GM12873 (cell line): ENCODE measurements around the gene NCKAP5L.

ENCODE experiments used
- CTCF ChIP-seq: IDR thresholded peaks from 2 replicates; pipeline ENCODE4 v1.5.1; 2012; ENCODE audit warnings: low read depth, mild to moderate bottlenecking, moderate library complexity, low read length, control low read depth; ENCODE audit not compliant: insufficient read depth; ENCODE audit errors: missing control alignments

The NCKAP5L gene

GRCh38 chr12:49873361-49873934 is 45.2 kb upstream of the NCKAP5L start:
- no peak for TF ChIP-seq CTCF

- TF ChIP-seq CTCF = no peak
Measured at GRCh38 chr12:49872781-49873181, 44.6 kb upstream of the NCKAP5L start.

- TF ChIP-seq CTCF = no peak
Measured at GRCh38 chr12:49872381-49872780, 44.2 kb upstream of the NCKAP5L start.

GRCh38 chr12:49871263-49871561 is 43.0 kb upstream of the NCKAP5L start:
- no peak for TF ChIP-seq CTCF

- TF ChIP-seq CTCF = no peak
Measured at GRCh38 chr12:49870501-49871262, 42.5 kb upstream of the NCKAP5L start.

- TF ChIP-seq CTCF = no peak
Measured at GRCh38 chr12:49869816-49870500, 41.7 kb upstream of the NCKAP5L start.

GRCh38 chr12:49868952-49869815 is 41.0 kb upstream of the NCKAP5L start:
- TF ChIP-seq CTCF = no peak
